Measurements from ENCODE around the gene INTS7.

DNA sequence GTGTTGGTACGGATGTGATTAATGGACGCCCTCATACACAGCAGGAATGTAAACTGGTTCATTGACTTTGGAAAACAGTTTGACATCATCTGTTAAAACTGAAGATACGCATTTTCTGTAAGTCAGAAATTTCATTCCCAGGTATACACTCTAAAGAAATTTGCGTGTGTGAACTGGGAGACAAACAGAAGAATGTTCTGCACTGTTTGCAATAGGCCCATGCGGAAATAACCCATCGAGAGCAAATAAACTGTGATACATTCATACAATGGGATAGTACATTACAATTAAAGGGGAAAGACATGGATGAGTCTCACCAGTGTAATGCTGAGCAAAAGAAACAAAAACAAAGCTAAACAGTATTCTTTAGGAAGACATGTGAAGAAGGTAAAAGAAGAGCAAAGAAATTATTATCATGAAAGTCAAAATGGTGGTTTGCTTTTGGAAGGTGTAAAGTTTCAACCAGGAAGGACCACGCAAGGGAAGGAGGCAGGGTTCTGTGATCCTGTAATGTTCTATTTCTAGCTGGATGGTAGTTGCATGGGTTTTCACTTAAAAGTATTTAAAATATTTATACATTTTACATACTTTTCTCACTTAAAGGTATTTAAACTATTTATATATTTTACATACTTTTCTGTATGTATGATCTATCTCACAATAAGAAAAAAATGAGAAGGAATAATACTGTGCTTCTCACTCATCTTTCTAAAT is 30.3 kb downstream of the INTS7 start:
- TF ChIP-seq, protein P1, sequence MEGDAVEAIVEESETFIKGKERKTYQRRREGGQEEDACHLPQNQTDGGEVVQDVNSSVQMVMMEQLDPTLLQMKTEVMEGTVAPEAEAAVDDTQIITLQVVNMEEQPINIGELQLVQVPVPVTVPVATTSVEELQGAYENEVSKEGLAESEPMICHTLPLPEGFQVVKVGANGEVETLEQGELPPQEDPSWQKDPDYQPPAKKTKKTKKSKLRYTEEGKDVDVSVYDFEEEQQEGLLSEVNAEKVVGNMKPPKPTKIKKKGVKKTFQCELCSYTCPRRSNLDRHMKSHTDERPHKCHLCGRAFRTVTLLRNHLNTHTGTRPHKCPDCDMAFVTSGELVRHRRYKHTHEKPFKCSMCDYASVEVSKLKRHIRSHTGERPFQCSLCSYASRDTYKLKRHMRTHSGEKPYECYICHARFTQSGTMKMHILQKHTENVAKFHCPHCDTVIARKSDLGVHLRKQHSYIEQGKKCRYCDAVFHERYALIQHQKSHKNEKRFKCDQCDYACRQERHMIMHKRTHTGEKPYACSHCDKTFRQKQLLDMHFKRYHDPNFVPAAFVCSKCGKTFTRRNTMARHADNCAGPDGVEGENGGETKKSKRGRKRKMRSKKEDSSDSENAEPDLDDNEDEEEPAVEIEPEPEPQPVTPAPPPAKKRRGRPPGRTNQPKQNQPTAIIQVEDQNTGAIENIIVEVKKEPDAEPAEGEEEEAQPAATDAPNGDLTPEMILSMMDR (IDR thresholded peaks at IDR 0.05): no peak
- TF ChIP-seq ZFX (IDR thresholded peaks at IDR 0.05; ENCODE audit: borderline replicate concordance): no peak
